WTC11 (cell line): ENCODE measurements around the gene NONO. TPM values are rescaled to one million over a fixed set of nuclear protein-coding genes. Genes with fewer than 3 reads are reported as not detected.

Experiments
- ATAC-seq: fragments of 200-7000 bp; cut with Tn5 transposase; 2 replicates; pipeline ENCODE4 v1.10.0; 2021; ENCODE audit warnings: mild to moderate bottlenecking, moderate library complexity
- CTCF ChIA-PET: fragments of 300-600 bp; sonication (Branson Sonifier 250); formaldehyde crosslinking; loops from one replicate; lab custom pipeline; 2021; ENCODE audit warnings: antibody characterized with exemption; lab: Charles Lee
- POLR2A ChIA-PET: fragments of 350-600 bp; sonication (Branson Sonifier 250); formaldehyde crosslinking; loops from one replicate; lab custom pipeline; 2021; ENCODE audit warnings: antibody characterized with exemption; lab: Charles Lee
- DNase-seq: peaks from one replicate; pipeline ENCODE4 v3.0.0; 2021; ENCODE audit warnings: low spot score
- H3K27ac Mint-ChIP-seq: 2 replicates; pipeline ENCODE4 v1.8.0; 2021; ENCODE audit warnings: mixed read lengths
- H3K27me3 Mint-ChIP-seq: 2 replicates; pipeline ENCODE4 v1.8.0; 2021; ENCODE audit warnings: low read depth, mild to moderate bottlenecking, moderate library complexity, mixed read lengths
- H3K36me3 Mint-ChIP-seq: 2 replicates; pipeline ENCODE4 v1.8.0; 2021; ENCODE audit warnings: mixed read lengths
- H3K4me1 Mint-ChIP-seq: 2 replicates; pipeline ENCODE4 v1.8.0; 2022; ENCODE audit warnings: mixed read lengths
- H3K4me3 Mint-ChIP-seq: 2 replicates; pipeline ENCODE4 v1.8.0; 2021; ENCODE audit warnings: mild to moderate bottlenecking, moderate library complexity, mixed read lengths
- H3K9me3 Mint-ChIP-seq: 2 replicates; pipeline ENCODE4 v1.8.0; 2021; ENCODE audit warnings: mixed read lengths
- ATF2 ChIP-seq: sonication (generic); formaldehyde crosslinking; IDR thresholded peaks from 2 replicates; pipeline ENCODE4 v1.8.1; 2022; ENCODE audit warnings: low read depth, missing genetic modification reagents, borderline replicate concordance
- ATF3 ChIP-seq: sonication (generic); formaldehyde crosslinking; conservative IDR thresholded peaks from 2 replicates; pipeline ENCODE4 v1.8.1; 2022; ENCODE audit warnings: mild to moderate bottlenecking, missing genetic modification reagents
- CREB1 ChIP-seq: sonication (generic); formaldehyde crosslinking; IDR thresholded peaks from 2 replicates; pipeline ENCODE4 v1.8.0; 2023; ENCODE audit warnings: mild to moderate bottlenecking, missing genetic modification reagents
- E2F1 ChIP-seq: sonication (generic); formaldehyde crosslinking; IDR thresholded peaks from 2 replicates; pipeline ENCODE4 v1.8.0; 2022; ENCODE audit warnings: mild to moderate bottlenecking, missing genetic modification reagents
- E2F5 ChIP-seq: sonication (generic); formaldehyde crosslinking; IDR thresholded peaks from 2 replicates; pipeline ENCODE4 v1.8.1; 2022; ENCODE audit warnings: mild to moderate bottlenecking, moderate library complexity, missing genetic modification reagents
- FOXK1 ChIP-seq: sonication (generic); formaldehyde crosslinking; IDR thresholded peaks from 2 replicates; pipeline ENCODE4 v1.8.0; 2022; ENCODE audit warnings: mild to moderate bottlenecking, moderate library complexity, missing genetic modification reagents
- HMGA2 ChIP-seq: fragments of 250-450 bp; sonication (Bioruptor Pico); IDR thresholded peaks from 2 replicates; pipeline ENCODE4 v1.4.0; 2021; ENCODE audit warnings: mild to moderate bottlenecking, moderate library complexity
- JUN ChIP-seq: sonication (generic); formaldehyde crosslinking; IDR thresholded peaks from 2 replicates; pipeline ENCODE4 v1.8.0; 2023; ENCODE audit warnings: mild to moderate bottlenecking, missing genetic modification reagents
- KAT7 ChIP-seq: sonication (generic); formaldehyde crosslinking; IDR thresholded peaks from 2 replicates; pipeline ENCODE4 v1.8.1; 2023; ENCODE audit warnings: missing genetic modification reagents, mild to moderate bottlenecking, borderline replicate concordance
- MAX ChIP-seq: sonication (generic); formaldehyde crosslinking; IDR thresholded peaks from 2 replicates; pipeline ENCODE4 v1.8.0; 2022; ENCODE audit warnings: mild to moderate bottlenecking, missing genetic modification reagents
- MLX ChIP-seq: sonication (generic); formaldehyde crosslinking; IDR thresholded peaks from 2 replicates; pipeline ENCODE4 v1.8.1; 2023; ENCODE audit warnings: mild to moderate bottlenecking, missing genetic modification reagents, moderate library complexity
- MXD4 ChIP-seq: fragments of 250-450 bp; sonication (Bioruptor Pico); IDR thresholded peaks from 2 replicates; pipeline ENCODE4 v1.8.0; 2021; ENCODE audit warnings: mild to moderate bottlenecking, moderate library complexity, borderline replicate concordance
- NFYB ChIP-seq: sonication (generic); formaldehyde crosslinking; conservative IDR thresholded peaks from 2 replicates; pipeline ENCODE4 v1.8.0; 2022; ENCODE audit warnings: low read depth, missing genetic modification reagents
- OVOL2 ChIP-seq: fragments of 250-450 bp; sonication (Bioruptor Pico); IDR thresholded peaks from 2 replicates; pipeline ENCODE4 v1.9.0; 2021; ENCODE audit warnings: mild to moderate bottlenecking, borderline replicate concordance
- PRRX2 ChIP-seq: fragments of 250-450 bp; sonication (Bioruptor Pico); IDR thresholded peaks from 2 replicates; pipeline ENCODE4 v1.8.0; 2021; ENCODE audit warnings: mild to moderate bottlenecking
- SOX15 ChIP-seq: fragments of 250-450 bp; sonication (Bioruptor Pico); IDR thresholded peaks from 2 replicates; pipeline ENCODE4 v1.9.0; 2021; ENCODE audit warnings: mild to moderate bottlenecking
- USF1 ChIP-seq: sonication (generic); formaldehyde crosslinking; IDR thresholded peaks from 2 replicates; pipeline ENCODE4 v1.8.0; 2022; ENCODE audit warnings: mild to moderate bottlenecking, missing genetic modification reagents
- ZBTB21 ChIP-seq: sonication (generic); formaldehyde crosslinking; IDR thresholded peaks from 2 replicates; pipeline ENCODE4 v1.8.1; 2023; ENCODE audit warnings: mild to moderate bottlenecking, missing genetic modification reagents, borderline replicate concordance
- ZNF396 ChIP-seq: fragments of 250-450 bp; sonication (Bioruptor Pico); IDR thresholded peaks from 2 replicates; pipeline ENCODE4 v1.8.0; 2021; ENCODE audit warnings: mild to moderate bottlenecking, moderate library complexity, borderline replicate concordance
- ZNF532 ChIP-seq: fragments of 250-450 bp; sonication (Bioruptor Pico); IDR thresholded peaks from 2 replicates; pipeline ENCODE4 v1.9.0; 2021; ENCODE audit warnings: mild to moderate bottlenecking, borderline replicate concordance
- ZNF671 ChIP-seq: fragments of 250-450 bp; sonication (Bioruptor Pico); IDR thresholded peaks from 2 replicates; pipeline ENCODE4 v1.8.0; 2021; ENCODE audit warnings: mild to moderate bottlenecking
- total RNA-seq: library from RNA; stranded (reverse); gene quantifications from 3 replicates; pipeline ENCODE4 v1.2.3, GENCODE V29; 2021

The NONO gene
- total RNA-seq, 1 experiment from 2014 or later, result 706 TPM

- TF ChIP-seq NFYB (peak; percentile 54; the same call in 1 of the 2 replicates), OVOL2 (CRISPR knock-in tag) (no peak), PRRX2 (CRISPR knock-in tag) (no peak), SOX15 (CRISPR knock-in tag) (no peak), ZNF532 (CRISPR knock-in tag) (no peak), JUN (CRISPR knock-in tag) (no peak), ZNF671 (CRISPR knock-in tag) (no peak)
Observed at GRCh38 chrX:71254092-71254963, 29.1 kb upstream of the NONO start, which contains the start of gene ZMYM3 (continued).

- TF ChIP-seq KAT7 (no peak), ATF2 (CRISPR knock-in tag) (no peak), ZNF396 (CRISPR knock-in tag) (no peak), MLX (CRISPR knock-in tag) (no peak)
- Mint-ChIP-seq H3K9me3 (no peaks in the 10 kb centered on the region), H3K27me3 (no peaks in the 10 kb centered on the region), H3K4me3 (peak overlapping the region; percentile 90), H3K4me1 (peaks cover 19% of the 10 kb centered on the region), H3K36me3 (peaks cover 4% of the 10 kb centered on the region), H3K27ac (peak overlapping the region; percentile 74)
- ATAC-seq (no peak), DNase-seq (no peak)
- ChIA-PET POLR2A (no interaction called here), CTCF (interaction anchor here (0.6 kb wide), 1 partner anchor 257 kb away, joined by 4 read pairs; no protein-coding TSS in a partner anchor)
Observed at GRCh38 chrX:71256051-71256450, 27.4 kb upstream of the NONO start.

GRCh38 chrX:71256856-71257255, 26.6 kb upstream of the NONO start:
- Mint-ChIP-seq H3K9me3 (no peaks in the 10 kb centered on the region), H3K36me3 (no peaks in the 10 kb centered on the region), H3K4me3 (no peak overlapping the region), H3K4me1 (peaks cover 13% of the 10 kb centered on the region), H3K27ac (no peak overlapping the region), H3K27me3 (no peaks in the 10 kb centered on the region)
- CTCF ChIA-PET, result interaction anchor here (0.6 kb wide), 1 partner anchor 258 kb away, joined by 4 read pairs; no protein-coding TSS in a partner anchor
- DNase-seq (no peak), ATAC-seq (no peak)
- POLR2A ChIA-PET, result no interaction called here
- TF ChIP-seq ATF3 (CRISPR knock-in tag) (no peak), MXD4 (CRISPR knock-in tag) (no peak), SOX15 (CRISPR knock-in tag) (no peak), CREB1 (CRISPR knock-in tag) (no peak), MAX (CRISPR knock-in tag) (no peak), E2F1 (no peak), FOXK1 (CRISPR knock-in tag) (no peak), HMGA2 (CRISPR knock-in tag) (no peak), ZBTB21 (no peak), E2F5 (CRISPR knock-in tag) (no peak), USF1 (CRISPR knock-in tag) (no peak)
